ENCODE data around the gene ESYT1.
A peak's percentile ranks its signal among the peaks of the same experiment; 100 is the strongest.

ESYT1 gene

DNA sequence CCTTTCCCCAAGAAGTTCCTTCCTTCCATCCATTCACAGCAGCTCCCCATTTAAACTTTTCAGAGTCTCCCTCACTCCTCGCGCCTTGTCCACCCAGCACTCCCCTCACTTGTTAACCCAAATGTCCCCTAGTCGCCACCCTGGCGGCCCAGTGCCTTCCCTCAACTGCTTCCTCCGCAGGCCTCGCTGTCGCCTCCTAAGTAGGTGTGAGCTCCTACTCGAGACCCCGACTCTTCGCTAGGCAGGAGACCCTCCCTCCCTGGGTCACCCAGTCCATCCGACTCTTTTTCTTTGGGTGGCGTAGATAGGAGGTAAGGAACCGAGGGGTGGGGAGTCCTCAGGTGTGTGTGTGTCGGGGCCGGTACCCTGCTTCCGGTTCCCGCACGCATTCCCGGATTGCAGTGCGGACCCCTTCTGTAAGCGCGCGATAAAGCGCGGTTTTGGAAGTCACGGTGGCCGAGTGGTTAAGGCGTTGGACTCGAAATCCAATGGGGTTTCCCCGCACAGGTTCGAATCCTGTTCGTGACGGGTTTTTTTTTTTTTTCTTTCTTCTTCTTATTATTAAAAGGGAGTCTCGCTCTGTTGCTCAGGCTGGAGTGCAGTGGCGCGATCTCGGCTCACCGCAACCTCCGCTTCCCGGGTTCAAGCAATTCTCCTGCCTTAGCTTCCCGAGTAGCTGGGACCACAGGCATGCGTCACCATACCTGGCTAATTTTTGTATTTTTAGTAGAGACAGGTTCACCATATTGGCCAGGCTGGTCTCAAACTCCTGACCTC, 62.0 kb downstream of the ESYT1 start:
- DNase-seq, result peak; percentile 86 to 88

DNA sequence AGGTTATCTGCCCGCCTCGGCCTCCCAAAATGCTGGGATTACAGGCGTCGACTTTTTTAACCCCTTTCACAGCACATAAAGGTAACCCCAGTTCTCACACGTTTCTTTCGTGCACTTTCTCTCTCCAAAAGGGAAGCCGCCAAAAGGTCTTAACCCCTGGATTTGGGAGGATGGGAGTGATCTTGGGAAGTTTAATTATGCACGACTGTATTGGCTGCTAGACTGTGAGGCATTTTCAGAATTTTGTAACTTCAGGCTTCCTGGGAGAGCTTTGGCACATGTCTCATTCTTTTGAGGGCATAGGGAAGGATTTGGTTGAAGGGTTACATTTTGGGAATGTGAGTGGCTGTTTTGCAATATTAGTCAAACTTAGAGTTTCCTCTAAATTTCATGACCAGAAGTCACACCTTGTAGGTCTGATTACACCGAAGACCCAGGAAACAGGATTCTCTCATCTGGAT, 62.7 kb downstream of the ESYT1 start:
- no peak for DNase-seq

DNA sequence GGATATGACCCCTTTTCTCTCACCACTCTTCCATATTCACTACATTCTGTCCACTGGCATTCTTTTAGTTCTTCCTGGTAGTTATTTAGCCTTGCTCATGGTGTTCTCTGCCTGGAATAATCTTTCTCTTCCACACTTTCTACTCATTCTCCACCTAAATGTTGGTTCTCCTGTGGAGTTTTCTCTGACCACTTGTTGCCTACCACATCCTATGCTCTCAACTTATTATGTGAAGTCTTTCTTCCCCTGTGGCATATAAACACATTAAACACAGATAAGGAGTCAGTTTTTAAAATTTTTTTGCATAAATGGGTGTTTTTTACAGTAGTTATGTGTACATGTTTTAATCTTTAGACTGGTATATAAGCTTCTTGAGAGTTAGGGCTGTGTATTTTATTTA, 64.5 kb downstream of the ESYT1 start:
- no peak for DNase-seq

DNA sequence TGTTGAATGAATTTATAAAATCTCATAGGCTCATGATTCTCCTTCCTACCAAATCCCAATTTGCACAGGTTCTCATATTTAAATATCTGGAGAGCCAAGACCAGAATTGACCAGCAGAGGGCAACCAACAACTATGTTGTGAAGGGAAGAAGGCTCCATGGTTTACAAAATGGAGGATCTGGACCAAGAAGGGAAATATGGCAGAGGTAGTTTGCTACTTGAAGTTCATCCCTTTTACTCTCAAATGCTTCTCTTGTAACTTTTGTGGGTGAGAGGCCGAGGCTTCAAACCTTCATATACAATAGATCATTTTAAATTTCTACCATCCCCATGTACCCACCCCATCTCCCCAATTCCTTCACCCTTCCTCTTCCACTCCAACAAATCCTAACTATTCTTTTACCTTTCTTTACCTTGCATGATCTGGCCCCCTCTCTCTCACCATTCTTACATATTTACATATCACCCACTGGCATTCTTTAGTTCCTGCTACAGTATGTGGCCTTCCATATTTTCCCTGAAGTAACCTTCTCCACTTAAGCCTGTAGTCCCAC, 65.0 kb downstream of the ESYT1 start:
- peak; percentile 65 to 88 for DNase-seq
